H1 (cell line): ENCODE results near the gene KPRP. TPM values are rescaled to one million over a fixed set of nuclear protein-coding genes. Genes with fewer than 3 reads are reported as not detected.

Source experiments
- CREB1 ChIP-seq: IDR thresholded peaks from 2 replicates; pipeline ENCODE4 v1.6.1; 2012; ENCODE audit warnings: inconsistent platforms
- HDAC6 ChIP-seq: IDR thresholded peaks from one replicate; pipeline ENCODE4 v1.7.1; 2012; ENCODE audit warnings: low read depth, mild to moderate bottlenecking, inconsistent platforms, low read length, moderate library complexity
- RBBP5 ChIP-seq: IDR thresholded peaks from 2 replicates; pipeline ENCODE4 v1.7.1; 2012; ENCODE audit warnings: low read depth, mild to moderate bottlenecking, inconsistent platforms, low read length, moderate library complexity, borderline replicate concordance
- TBP ChIP-seq: IDR thresholded peaks from 2 replicates; pipeline ENCODE4 v1.6.1; 2011; ENCODE audit warnings: low read depth, low read length, improper control_type of control experiment
- polyA plus RNA-seq, 7 experiments: library from polyadenylated mRNA; depleted of rRNA in 3 of 7; stranded (reverse) in 5 of 7; unstranded in 2 of 7; fragments of >200 nt in 5 of 7; fragments of 200-250 nt in 2 of 7; gene quantifications; 1 replicate in 5 of 7; 2 replicates in 1 of 7; 4 replicates in 1 of 7; pipeline versions ENCODE4 v1.2.1 to v1.2.3, GENCODE V29; 2011 to 2013; ENCODE audit warnings: missing spikeins in 2 of 7, mixed read lengths in 2 of 7
- total RNA-seq: library from RNA; stranded (reverse); fragmentation: NEBNext Ultra II Directional; extraction: Animal tissue kit (Norgen Biotek cat#: 25700); gene quantifications from 2 replicates; pipeline ENCODE4 v1.2.1, GENCODE V29; 2021
- TF ChIP-seq, protein P1 (sequence below): IDR thresholded peaks from 2 replicates; pipeline ENCODE4 v1.6.1; 2012; ENCODE audit warnings: low read length, inconsistent platforms

KPRP gene
- total and polyA plus RNA-seq, 2 of the 8 experiments (the other 6 are each of a cell fraction or from before 2014, with no cell fraction given): not detected

- TF ChIP-seq CREB1 (no peak), HDAC6 (no peak), RBBP5 (no peak), TBP (no peak)
- TF ChIP-seq, protein P1, sequence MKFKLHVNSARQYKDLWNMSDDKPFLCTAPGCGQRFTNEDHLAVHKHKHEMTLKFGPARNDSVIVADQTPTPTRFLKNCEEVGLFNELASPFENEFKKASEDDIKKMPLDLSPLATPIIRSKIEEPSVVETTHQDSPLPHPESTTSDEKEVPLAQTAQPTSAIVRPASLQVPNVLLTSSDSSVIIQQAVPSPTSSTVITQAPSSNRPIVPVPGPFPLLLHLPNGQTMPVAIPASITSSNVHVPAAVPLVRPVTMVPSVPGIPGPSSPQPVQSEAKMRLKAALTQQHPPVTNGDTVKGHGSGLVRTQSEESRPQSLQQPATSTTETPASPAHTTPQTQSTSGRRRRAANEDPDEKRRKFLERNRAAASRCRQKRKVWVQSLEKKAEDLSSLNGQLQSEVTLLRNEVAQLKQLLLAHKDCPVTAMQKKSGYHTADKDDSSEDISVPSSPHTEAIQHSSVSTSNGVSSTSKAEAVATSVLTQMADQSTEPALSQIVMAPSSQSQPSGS: no peak
Measured at GRCh38 chr1:152743371-152744145, 14.3 kb upstream of the KPRP start (continued).
